PC-9 (cell line): ENCODE measurements around the gene CCL25.

Experiments
- CTCF ChIP-seq: fragments of 200-600 bp; sonication (generic); conservative IDR thresholded peaks from 2 replicates; pipeline ENCODE4 v1.6.1; 2017; ENCODE audit warnings: mixed run types, antibody characterized with exemption, mild to moderate bottlenecking, moderate library complexity
- EZH2 ChIP-seq: fragments of 200-600 bp; sonication (generic); IDR thresholded peaks from 2 replicates; pipeline ENCODE4 v1.8.0; 2017; ENCODE audit warnings: antibody characterized with exemption, low read depth

GRCh38 chr19:8075158-8076074 lies 22.9 kb downstream of the CCL25 start:
- TF ChIP-seq CTCF, result no peak
- no peak for TF ChIP-seq EZH2
